Hematopoietic multipotent progenitor cell treated with erythropoietin and hydrocortisone succinate and interleukin-3 and kit ligand, for 6 days (in vitro differentiated cells): ENCODE measurements around the gene ZNRD2.

Experiments
- DNase-seq: peaks from one replicate; pipeline ENCODE4 v3.0.0-alpha.2; 2015

ZNRD2 gene

DNA sequence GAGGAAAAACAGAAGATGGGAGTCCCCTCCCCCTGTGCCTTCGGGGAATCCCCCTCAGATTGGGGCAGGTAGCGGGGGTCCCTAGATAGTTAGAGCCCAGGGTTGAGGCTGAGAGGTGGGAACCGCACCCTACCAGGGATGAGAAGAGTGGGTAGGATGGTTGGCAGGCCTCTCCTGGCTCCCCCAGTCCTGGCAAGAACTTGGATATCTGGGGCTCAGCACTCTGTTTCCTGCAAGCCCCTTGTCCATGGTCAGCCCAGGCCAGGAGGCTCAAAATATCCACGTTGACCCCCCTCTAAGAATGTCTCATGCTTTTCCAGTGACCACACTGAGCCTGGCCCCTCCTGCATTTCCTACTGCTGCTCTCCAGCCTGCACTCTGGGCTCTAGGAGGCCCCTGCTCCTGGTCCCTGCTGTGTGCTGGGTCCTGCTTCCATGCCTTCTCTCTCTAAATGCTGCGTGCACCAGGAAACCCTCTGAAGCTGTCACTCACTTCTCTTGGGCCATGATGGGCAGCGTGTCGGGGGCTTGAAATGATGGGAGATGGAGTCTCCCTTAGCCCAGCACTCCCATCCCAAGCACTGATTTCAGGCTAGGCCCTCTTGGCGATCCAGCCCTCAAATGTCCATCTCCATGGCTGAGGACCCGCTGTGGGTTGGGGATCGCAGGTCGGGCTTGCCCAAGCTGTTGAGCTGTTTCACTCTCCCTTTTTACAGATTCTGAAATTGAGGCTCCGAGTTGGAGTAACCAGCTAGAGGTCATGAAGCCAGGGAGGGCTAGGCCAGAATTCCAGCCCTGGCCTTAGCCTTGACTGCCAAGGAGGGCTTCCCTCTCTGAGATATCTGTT lies 41.7 kb downstream of the ZNRD2 start:
- no peak for DNase-seq

DNA sequence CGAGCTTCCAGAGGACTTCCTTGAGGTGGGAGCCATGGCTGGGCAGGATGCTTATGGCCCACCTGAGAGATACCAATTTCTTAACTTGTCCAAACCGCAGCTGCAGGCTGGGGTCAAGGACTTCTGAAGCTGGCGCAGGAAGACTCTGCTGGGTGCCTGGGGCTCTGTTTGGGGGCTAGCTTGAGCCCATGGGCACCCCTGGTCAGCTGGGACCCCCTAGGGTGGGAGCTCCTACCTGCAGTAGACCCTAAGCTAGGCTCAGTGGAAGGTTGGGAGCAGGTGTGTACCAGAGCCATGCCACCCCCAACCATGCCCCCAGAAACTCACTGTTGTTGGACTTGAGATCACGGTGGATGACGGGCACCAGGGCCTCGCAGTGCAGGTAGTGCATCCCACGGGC lies 42.4 kb downstream of the ZNRD2 start:
- DNase-seq = no peak

DNA sequence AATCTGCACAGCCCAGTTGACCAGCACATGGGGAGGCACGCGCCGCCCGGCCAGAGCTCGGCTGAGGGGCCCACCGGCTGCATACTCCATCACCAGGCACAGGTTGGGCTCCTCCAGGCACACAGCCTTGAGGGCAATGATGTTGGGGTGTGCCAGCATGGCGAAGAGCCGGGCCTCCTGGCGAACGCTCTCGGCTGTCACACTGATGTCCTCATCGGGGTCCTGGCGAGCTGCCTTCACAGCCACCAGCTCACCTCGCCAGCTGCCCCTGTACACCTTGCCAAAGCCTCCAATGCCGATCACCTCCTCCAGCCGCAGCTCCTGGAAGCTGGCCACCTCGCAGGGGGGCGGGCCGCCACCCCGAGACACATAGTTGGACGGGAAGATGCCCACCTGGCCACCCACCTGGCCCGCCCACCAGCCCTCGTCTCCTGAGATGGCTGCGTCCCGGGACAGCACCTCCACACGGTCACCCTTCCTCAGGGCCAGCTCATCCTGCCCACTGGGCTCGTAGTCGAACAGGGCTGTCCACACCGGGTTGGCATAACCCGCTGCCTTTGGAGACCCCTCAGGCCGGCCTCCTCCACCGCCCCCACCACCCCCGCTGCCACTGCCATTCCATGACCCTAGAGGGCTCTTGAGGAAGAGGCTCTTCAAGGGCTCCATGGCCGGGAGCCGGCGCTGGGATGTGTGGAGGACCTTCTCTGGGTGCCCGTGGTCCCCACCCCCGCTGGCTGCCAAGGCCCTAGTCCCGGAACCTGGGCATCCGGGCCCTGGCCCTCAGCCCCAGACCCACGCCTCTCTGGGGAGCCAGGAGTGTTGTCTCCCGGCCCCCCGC lies 43.0 kb downstream of the ZNRD2 start:
- peak; percentile 31 for DNase-seq

DNA sequence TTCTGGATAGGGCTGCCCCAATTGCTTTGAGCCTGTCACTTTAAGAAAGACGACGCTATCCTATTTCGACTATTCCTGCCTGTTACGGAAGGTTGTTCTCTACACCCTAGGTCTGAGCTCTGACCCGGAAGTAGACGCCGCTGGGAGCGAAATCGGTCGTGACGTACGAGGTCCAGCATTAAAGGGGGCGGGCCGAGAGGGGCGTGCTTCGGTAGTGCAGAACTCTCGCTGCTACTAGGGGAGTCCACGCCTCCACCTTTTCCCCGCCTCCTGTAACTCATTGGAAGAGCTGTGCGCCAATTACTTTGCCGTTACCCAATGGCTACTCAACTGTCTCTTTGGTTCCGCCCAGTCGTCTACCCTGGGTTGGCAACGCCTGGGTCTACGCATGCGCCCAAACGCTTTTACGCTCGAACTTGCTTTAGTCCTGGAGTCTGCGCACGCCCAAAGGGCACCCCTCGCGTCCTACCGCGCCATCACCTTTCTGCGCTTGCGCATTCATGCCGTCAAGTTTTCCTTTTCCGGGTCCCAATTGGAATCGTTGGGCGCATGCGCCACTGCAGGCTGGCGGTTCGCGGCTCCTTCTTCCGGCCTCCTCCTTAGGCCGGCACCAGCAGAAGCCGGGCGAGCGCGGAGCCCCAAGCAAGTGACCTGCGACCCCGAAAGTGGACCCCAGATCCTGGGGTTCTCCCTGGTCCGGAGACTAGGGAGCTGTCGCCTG lies 45.1 kb downstream of the ZNRD2 start, which contains the start of gene PCNX3:
Gene PCNX3 (plus strand): TSS at position 548 of the 721 bp plus-strand sequence. CDS start 536 bp downstream, outside the sequence.
- DNase-seq = peak; percentile 100

DNA sequence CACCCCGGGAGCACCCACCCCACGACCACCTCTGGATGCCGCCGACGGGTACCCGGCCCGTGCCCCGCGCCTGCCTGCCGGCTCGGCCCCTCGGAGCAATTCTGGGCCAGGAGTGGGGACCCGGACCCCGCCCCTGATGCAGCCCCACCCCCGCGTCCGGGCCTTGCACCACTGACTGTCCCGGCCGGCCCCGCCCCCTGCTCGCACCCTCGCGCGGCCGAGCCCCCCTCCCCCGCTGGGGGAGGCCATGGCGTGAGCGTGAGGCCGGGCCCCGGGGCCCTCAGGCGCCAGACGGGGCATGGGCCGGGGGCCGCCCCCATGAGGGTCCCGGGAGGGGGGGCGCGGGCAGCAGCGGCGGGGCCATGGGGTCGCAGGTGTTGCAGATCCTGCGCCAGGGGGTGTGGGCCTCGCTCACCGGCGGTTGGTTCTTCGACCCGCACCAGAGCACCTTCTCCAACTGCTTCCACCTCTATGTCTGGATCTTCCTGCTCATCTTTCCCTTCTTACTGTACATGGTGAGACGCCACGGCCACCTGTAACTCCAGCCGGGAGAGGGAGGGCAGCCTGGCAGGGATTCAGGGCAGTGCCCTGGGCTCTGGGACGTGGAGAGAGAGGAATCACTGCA lies 45.8 kb downstream of the ZNRD2 start:
- peak; percentile 62 for DNase-seq

DNA sequence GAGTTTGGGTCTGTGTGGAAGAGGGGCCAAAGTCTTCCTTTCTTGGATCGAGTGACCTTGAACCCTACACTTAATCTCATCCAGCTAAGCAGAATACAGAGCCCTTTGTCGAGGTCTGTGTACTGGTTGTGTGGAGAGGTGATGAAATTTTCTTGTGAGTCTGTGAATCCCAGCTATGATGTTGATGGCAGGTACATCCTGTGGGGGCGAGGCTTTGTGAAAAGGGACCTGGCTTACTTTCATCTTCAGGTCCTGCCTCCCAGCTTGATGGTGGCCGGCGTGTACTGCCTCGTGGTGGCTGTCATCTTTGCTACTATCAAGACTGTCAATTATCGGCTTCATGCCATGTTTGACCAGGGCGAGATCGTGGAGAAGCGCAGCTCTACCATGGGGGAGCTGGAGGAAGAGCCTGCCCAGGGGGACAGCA lies 46.3 kb downstream of the ZNRD2 start:
- DNase-seq = no peak

DNA sequence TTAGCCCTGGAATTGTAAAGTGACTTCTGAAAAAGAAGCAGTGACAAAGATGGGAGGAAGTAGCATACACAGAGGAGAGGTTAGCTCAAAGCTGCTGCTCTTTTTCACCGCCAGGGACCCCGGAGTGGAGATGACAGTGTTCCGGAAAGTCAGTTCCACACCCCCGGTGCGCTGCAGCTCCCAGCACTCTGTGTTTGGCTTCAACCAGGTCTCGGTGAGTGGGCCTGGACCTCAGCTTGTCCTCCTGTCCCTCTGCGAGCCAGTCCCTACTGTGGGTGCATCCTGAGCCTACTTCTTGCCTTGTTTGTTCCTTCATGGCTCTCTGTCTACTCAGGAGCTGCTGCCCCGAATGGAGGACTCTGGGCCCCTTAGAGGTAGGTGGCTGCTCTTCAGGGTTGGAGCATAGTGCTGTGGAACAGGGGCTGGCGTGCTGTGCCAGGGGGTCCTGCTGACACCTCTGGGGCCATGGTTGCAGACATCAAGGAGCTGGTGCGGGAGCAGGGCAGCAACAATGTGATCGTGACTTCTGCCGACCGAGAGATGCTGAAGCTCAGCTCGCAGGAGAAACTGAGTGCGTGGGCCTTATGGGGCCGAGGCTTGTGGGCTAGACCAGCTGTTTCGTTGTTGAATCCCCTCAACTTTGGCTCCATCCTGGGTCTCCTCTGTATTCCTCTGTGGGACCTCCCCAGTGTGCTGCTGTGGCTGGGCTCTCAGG lies 47.0 kb downstream of the ZNRD2 start:
- no peak for DNase-seq

DNA sequence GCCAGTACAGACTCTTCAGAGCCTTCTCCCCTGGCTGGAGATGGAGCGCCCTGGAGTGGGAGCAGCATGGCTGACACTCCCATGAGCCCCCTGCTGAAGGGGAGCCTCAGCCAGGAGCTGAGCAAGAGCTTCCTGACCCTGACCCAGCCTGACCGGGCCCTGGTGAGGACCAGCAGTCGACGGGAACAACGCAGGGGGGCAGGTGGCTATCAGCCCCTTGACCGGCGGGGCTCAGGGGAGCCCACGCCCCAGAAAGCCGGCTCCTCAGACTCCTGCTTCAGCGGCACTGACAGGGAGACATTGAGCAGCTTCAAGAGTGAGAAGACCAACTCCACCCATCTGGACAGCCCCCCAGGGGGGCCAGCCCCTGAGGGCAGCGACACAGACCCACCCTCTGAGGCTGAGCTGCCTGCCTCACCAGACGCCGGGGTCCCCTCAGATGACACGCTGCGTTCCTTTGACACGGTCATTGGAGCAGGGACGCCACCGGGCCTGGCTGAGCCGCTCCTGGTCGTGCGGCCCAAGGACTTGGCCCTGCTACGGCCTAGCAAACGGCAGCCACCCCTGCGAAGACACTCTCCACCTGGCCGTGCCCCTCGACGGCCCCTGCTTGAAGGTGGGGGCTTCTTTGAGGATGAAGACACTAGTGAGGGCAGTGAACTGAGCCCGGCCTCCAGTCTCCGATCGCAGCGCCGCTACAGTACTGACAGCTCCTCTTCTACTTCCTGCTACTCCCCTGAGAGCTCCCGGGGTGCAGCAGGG lies 47.9 kb downstream of the ZNRD2 start:
- DNase-seq = no peak

DNA sequence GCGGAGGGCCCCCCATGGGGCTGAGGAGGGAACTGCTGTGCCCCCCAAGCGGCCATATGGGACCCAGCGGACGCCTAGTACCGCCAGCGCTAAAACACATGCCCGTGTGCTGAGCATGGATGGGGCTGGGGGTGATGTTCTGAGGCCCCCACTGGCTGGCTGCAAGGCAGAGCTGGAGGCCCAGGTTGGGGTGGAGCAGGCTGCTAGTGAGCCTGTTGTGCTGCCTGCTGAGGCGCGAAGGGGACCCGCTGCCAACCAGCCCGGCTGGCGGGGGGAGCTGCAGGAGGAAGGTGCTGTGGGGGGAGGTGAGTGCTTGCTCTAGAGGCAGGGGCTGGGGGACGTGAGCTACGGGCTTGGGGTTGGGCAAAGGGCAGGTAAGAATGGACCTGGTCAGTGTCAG lies 48.5 kb downstream of the ZNRD2 start:
- DNase-seq = no peak

DNA sequence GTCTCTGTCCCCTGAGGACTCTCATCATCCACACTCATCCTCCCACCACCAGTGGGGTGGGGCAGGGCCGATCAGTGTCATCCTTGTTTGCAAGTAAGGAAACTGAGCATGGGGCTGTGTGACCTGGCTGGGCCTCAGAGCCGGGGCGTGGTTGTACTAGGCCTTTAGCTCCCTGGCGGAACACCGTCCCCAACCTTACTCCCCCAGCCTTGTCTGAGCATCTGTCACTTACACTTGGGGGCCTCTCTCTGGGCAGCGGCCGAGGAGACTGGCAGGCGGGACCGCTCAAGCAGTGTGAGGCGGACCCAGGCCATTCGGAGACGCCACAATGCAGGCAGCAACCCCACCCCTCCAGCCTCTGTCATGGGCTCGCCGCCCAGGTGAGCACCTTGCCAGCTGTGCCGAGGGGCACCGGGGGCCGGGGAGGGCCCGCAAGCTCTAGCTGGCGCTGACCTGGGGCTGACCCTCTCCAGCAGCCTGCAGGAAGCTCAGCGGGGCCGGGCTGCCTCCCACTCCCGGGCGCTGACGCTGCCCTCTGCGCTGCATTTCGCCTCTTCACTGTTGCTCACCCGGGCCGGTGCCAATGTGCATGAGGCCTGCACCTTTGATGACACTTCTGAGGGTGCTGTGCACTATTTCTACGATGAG lies 49.1 kb downstream of the ZNRD2 start:
- DNase-seq = no peak

DNA sequence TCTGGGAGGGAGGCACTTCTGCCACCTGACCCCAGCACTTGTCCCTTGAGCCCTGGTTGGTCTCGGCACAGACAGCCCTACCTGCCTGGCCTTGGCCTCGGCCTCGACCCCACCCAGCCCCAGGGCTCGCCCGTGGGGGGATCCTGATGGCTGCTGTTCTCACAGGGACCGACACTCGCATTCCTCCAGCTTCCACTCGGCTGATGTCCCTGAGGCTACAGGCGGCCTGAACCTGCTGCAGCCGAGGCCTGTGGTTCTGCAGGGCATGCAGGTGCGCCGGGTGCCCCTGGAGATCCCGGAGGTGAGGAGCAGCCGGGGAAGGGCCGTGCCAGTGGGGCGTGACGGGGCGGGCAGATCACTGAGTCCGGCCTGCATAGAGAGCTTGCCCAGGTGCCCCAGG lies 50.4 kb downstream of the ZNRD2 start:
- no peak for DNase-seq

DNA sequence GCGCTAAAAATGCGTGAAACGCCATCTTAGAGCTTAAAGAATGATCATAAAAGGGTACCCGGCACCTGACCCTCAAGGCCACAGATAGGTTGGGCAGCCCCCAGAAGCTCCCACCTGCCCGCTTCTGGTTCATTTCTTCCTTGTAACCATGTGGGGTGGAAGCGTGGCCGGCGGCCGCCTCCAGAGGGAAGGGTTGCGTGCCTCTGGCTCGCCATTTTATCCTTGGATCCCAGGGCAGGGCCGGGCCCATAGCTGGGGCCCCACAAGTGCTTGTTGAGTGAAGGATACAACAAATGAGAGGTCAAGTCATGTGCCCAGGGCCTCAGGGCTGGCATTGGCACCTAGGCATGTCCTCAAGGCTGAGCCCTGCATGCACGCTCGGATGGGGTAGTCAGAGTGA lies 51.2 kb downstream of the ZNRD2 start:
- DNase-seq = no peak
